ENCODE results near the gene GOLGB1. TPM values are rescaled to one million over a fixed set of nuclear protein-coding genes. Genes with fewer than 3 reads are reported as not detected.

Gene GOLGB1
- total RNA-seq, 1 donor from 2014 or later = 63.1 TPM

- no peak for DNase-seq (ENCODE audit: low spot score)
- Mint-ChIP-seq H3K27ac (ENCODE audit: unreplicated experiment) (no peak overlapping the region), H3K36me3 (ENCODE audit: low read depth, unreplicated experiment) (peaks cover 41% of the 10 kb centered on the region), H3K9me3 (ENCODE audit: unreplicated experiment) (no peaks in the 10 kb centered on the region), H3K4me3 (ENCODE audit: unreplicated experiment) (no peak overlapping the region), H3K27me3 (ENCODE audit: unreplicated experiment) (peaks cover 2% of the 10 kb centered on the region), H3K4me1 (ENCODE audit: unreplicated experiment) (no peaks in the 10 kb centered on the region)
- no peak for TF ChIP-seq CTCF (IDR thresholded peaks at IDR 0.05; ENCODE audit: unreplicated experiment)
These were observed 108.4 kb downstream of the GOLGB1 start for GRCh38 chr3:121641127-121641526.

DNA sequence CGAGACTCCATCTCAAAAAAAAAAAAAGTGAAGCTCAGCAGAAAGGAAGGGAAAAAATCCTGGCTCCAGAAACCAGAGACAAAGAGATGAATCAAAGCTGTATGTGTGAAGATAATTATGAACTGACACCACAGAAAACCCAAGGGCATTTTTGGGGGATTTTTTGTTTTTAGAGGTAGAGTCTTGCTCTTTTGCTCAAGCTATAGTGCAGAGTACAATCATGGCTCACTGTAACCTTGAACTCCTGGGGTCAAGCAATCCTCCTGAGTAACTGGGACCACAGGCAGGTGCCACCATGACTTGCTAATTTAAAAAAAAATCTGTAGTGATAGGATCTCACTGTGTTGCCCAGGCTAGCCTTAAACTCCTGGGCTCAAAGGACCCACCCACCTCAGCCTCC, 111.6 kb downstream of the GOLGB1 start:
- H3K27me3 Mint-ChIP-seq (ENCODE audit: unreplicated experiment) = peaks cover 3% of the 10 kb centered on the region
- peaks cover 51% of the 10 kb centered on the region for H3K36me3 Mint-ChIP-seq (ENCODE audit: low read depth, unreplicated experiment)
- H3K27ac Mint-ChIP-seq (ENCODE audit: unreplicated experiment) = no peak overlapping the region
- no peaks in the 10 kb centered on the region for H3K9me3 Mint-ChIP-seq (ENCODE audit: unreplicated experiment)
- H3K4me3 Mint-ChIP-seq (ENCODE audit: unreplicated experiment) = no peak overlapping the region
- DNase-seq (ENCODE audit: low spot score) = no peak
- no peak for TF ChIP-seq CTCF (IDR thresholded peaks at IDR 0.05; ENCODE audit: unreplicated experiment)
- no peaks in the 10 kb centered on the region for H3K4me1 Mint-ChIP-seq (ENCODE audit: unreplicated experiment)

- Mint-ChIP-seq H3K4me1 (ENCODE audit: unreplicated experiment) (no peaks in the 10 kb centered on the region), H3K4me3 (ENCODE audit: unreplicated experiment) (no peak overlapping the region), H3K9me3 (ENCODE audit: unreplicated experiment) (no peaks in the 10 kb centered on the region), H3K36me3 (ENCODE audit: low read depth, unreplicated experiment) (peaks cover 34% of the 10 kb centered on the region), H3K27ac (ENCODE audit: unreplicated experiment) (no peak overlapping the region), H3K27me3 (ENCODE audit: unreplicated experiment) (peaks cover under 1% of the 10 kb centered on the region)
- no peak for TF ChIP-seq CTCF (IDR thresholded peaks at IDR 0.05; ENCODE audit: unreplicated experiment)
- DNase-seq (ENCODE audit: low spot score) = no peak
These were observed 119.2 kb downstream of the GOLGB1 start for GRCh38 chr3:121630355-121630754.

- no peak for DNase-seq (ENCODE audit: low spot score)
- Mint-ChIP-seq H3K4me1 (ENCODE audit: unreplicated experiment) (no peaks in the 10 kb centered on the region), H3K9me3 (ENCODE audit: unreplicated experiment) (no peaks in the 10 kb centered on the region), H3K27ac (ENCODE audit: unreplicated experiment) (no peak overlapping the region), H3K4me3 (ENCODE audit: unreplicated experiment) (no peak overlapping the region), H3K36me3 (ENCODE audit: low read depth, unreplicated experiment) (peaks cover 27% of the 10 kb centered on the region), H3K27me3 (ENCODE audit: unreplicated experiment) (no peaks in the 10 kb centered on the region)
- TF ChIP-seq CTCF (IDR thresholded peaks at IDR 0.05; ENCODE audit: unreplicated experiment) = no peak
These were observed 119.9 kb downstream of the GOLGB1 start for GRCh38 chr3:121629601-121630000.

GRCh38 chr3:121627622-121628021, 121.9 kb downstream of the GOLGB1 start:
- H3K27ac Mint-ChIP-seq (ENCODE audit: unreplicated experiment) = no peak overlapping the region
- peaks cover 16% of the 10 kb centered on the region for H3K36me3 Mint-ChIP-seq (ENCODE audit: low read depth, unreplicated experiment)
- H3K27me3 Mint-ChIP-seq (ENCODE audit: unreplicated experiment) = no peaks in the 10 kb centered on the region
- H3K4me3 Mint-ChIP-seq (ENCODE audit: unreplicated experiment) = no peak overlapping the region
- no peaks in the 10 kb centered on the region for H3K4me1 Mint-ChIP-seq (ENCODE audit: unreplicated experiment)
- no peak for TF ChIP-seq CTCF (IDR thresholded peaks at IDR 0.05; ENCODE audit: unreplicated experiment)
- no peak for DNase-seq (ENCODE audit: low spot score)
- no peaks in the 10 kb centered on the region for H3K9me3 Mint-ChIP-seq (ENCODE audit: unreplicated experiment)

All from endothelial cell (in vitro differentiated cells).